ENCODE results near the gene MMP14. TPM values are rescaled to one million over a fixed set of nuclear protein-coding genes. Genes with fewer than 3 reads are reported as not detected.

The MMP14 gene
- total RNA-seq, 2 experiments from 2014 or later: 1.8 to 2.4 TPM

DNA sequence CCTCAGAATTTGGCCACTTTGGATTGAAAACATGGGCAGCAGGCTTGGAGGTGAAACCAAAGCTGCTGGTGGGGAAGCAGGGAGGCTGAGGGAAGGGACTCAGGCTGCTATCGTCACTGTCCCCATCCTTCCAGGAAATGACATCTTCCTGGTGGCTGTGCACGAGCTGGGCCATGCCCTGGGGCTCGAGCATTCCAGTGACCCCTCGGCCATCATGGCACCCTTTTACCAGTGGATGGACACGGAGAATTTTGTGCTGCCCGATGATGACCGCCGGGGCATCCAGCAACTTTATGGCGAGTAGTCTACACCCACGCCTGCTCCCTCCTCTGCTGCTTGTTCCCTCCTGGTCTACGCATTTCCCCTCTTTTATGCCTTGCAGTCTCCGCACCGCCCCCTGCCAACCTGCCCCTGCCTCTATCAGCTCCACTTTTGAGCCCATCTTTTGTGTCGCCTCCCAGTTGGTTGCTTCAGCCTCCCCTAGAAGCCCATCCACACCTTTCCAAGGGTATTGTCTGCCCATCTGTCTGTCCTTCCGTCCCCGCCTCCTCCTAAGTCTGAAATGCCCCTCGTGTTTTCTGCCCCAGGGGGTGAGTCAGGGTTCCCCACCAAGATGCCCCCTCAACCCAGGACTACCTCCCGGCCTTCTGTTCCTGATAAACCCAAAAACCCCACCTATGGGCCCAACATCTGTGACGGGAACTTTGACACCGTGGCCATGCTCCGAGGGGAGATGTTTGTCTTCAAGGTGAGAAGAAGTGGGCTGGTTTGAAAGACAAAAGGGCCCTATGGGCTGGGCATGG, 6.9 kb downstream of the MMP14 start:
- ChIA-PET POLR2A (interaction anchor here (1.0 kb wide), 1 partner anchor 9 kb away, joined by 3 read pairs; no protein-coding TSS in a partner anchor), CTCF (interaction anchor here (0.8 to 25.2 kb wide), 3 partner anchors 9 to 273 kb away, joined by 3 to 590 read pairs (median 4); partner anchors contain the start of genes MMP14 and MRPL52)
- H3K36me3 Mint-ChIP-seq (ENCODE audit: low read depth): no peaks in the 10 kb centered on the region
- H3K9me3 Mint-ChIP-seq (ENCODE audit: insufficient read depth): no peaks in the 10 kb centered on the region
- H3K27me3 Mint-ChIP-seq (ENCODE audit: low read depth): peaks cover 19% of the 10 kb centered on the region
- no peak overlapping the region for H3K4me3 Mint-ChIP-seq
- no peak overlapping the region for H3K27ac Mint-ChIP-seq
- H3K4me1 Mint-ChIP-seq (ENCODE audit: low read depth): peaks cover 18% of the 10 kb centered on the region
- no peak for DNase-seq
- ATAC-seq: no peak

DNA sequence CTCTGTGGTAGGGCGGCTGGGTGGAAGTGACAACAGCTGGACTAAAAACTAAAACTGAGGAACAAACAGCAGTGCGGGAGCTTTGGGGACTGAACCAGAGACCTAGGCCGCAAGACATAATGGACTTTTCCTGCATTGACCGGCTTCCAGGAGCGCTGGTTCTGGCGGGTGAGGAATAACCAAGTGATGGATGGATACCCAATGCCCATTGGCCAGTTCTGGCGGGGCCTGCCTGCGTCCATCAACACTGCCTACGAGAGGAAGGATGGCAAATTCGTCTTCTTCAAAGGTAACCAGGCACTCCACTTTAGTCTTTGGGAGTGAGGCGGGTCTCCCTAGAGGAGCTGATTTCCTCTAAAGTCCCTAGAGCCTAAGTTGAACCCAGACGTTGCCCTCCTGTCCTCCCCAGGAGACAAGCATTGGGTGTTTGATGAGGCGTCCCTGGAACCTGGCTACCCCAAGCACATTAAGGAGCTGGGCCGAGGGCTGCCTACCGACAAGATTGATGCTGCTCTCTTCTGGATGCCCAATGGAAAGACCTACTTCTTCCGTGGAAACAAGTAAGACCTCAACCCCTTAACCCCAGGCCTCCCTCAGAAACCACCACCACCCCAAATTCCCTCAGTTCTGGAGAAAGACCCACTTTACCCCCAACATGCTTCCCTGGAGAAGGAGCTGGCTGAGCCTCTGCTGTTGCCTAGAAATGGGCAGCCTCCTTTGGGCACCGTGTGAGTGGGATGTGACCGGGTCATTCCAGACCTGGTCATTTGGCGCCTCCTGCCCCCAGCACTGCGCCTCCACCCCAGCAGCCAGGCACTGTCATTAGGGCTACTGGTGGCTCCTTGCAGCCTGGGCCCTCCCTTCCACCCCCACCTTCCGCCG, 8.1 kb downstream of the MMP14 start:
- H3K27me3 Mint-ChIP-seq (ENCODE audit: low read depth): peaks cover 25% of the 10 kb centered on the region
- H3K27ac Mint-ChIP-seq: no peak overlapping the region
- POLR2A ChIA-PET: no interaction called here

DNA sequence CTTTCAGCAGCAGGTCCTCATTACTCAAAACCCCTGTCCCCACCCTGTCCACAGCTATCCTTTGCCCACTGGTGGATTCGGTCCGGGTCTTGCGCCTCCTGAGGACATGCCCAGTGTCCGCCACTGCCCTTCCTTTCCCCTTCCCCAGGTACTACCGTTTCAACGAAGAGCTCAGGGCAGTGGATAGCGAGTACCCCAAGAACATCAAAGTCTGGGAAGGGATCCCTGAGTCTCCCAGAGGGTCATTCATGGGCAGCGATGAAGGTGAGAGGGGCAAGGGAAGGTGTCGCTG, 8.7 kb downstream of the MMP14 start:
- no peak for ATAC-seq
- H3K4me3 Mint-ChIP-seq: no peak overlapping the region
- POLR2A ChIA-PET: interaction anchor here (1.0 kb wide), 1 partner anchor 288 kb away, joined by 4 read pairs; no protein-coding TSS in a partner anchor
- peaks cover 25% of the 10 kb centered on the region for H3K27me3 Mint-ChIP-seq (ENCODE audit: low read depth)
- no peaks in the 10 kb centered on the region for H3K36me3 Mint-ChIP-seq (ENCODE audit: low read depth)
- H3K4me1 Mint-ChIP-seq (ENCODE audit: low read depth): peaks cover 7% of the 10 kb centered on the region
- CTCF ChIA-PET: interaction anchor here (1.5 to 25.2 kb wide), 3 partner anchors 9 to 275 kb away, joined by 5 to 590 read pairs (median 15); partner anchors contain the start of genes MMP14 and MRPL52
- no peak for DNase-seq
- no peaks in the 10 kb centered on the region for H3K9me3 Mint-ChIP-seq (ENCODE audit: insufficient read depth)
- H3K27ac Mint-ChIP-seq: no peak overlapping the region

More for the DNA sequence above, 8.1 kb downstream of the MMP14 start:
- Mint-ChIP-seq H3K4me1 (ENCODE audit: low read depth) (peaks cover 9% of the 10 kb centered on the region), H3K9me3 (ENCODE audit: insufficient read depth) (no peaks in the 10 kb centered on the region), H3K4me3 (no peak overlapping the region), H3K36me3 (ENCODE audit: low read depth) (no peaks in the 10 kb centered on the region)
- ATAC-seq (no peak), DNase-seq (no peak)
- CTCF ChIA-PET: interaction anchor here (1.5 to 25.2 kb wide), 3 partner anchors 9 to 274 kb away, joined by 5 to 590 read pairs (median 15); partner anchors contain the start of genes MMP14 and MRPL52

DNA sequence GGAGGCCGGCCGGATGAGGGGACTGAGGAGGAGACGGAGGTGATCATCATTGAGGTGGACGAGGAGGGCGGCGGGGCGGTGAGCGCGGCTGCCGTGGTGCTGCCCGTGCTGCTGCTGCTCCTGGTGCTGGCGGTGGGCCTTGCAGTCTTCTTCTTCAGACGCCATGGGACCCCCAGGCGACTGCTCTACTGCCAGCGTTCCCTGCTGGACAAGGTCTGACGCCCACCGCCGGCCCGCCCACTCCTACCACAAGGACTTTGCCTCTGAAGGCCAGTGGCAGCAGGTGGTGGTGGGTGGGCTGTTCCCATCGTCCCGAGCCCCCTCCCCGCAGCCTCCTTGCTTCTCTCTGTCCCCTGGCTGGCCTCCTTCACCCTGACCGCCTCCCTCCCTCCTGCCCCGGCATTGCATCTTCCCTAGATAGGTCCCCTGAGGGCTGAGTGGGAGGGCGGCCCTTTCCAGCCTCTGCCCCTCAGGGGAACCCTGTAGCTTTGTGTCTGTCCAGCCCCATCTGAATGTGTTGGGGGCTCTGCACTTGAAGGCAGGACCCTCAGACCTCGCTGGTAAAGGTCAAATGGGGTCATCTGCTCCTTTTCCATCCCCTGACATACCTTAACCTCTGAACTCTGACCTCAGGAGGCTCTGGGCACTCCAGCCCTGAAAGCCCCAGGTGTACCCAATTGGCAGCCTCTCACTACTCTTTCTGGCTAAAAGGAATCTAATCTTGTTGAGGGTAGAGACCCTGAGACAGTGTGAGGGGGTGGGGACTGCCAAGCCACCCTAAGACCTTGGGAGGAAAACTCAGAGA, 9.6 kb downstream of the MMP14 start:
- DNase-seq (no peak), ATAC-seq (no peak)
- ChIA-PET POLR2A (interaction anchor here (0.6 to 1.0 kb wide), 2 partner anchors 289 to 331 kb away, joined by 3 to 4 read pairs; no protein-coding TSS in a partner anchor), CTCF (interaction anchor here (1.5 to 25.2 kb wide), 3 partner anchors 8 to 276 kb away, joined by 5 to 590 read pairs (median 15); partner anchors contain the start of genes MMP14 and MRPL52)
- Mint-ChIP-seq H3K27ac (no peak overlapping the region), H3K9me3 (ENCODE audit: insufficient read depth) (no peaks in the 10 kb centered on the region), H3K4me3 (no peak overlapping the region), H3K27me3 (ENCODE audit: low read depth) (peaks cover 25% of the 10 kb centered on the region), H3K4me1 (ENCODE audit: low read depth) (peaks cover 12% of the 10 kb centered on the region), H3K36me3 (ENCODE audit: low read depth) (no peaks in the 10 kb centered on the region)

DNA sequence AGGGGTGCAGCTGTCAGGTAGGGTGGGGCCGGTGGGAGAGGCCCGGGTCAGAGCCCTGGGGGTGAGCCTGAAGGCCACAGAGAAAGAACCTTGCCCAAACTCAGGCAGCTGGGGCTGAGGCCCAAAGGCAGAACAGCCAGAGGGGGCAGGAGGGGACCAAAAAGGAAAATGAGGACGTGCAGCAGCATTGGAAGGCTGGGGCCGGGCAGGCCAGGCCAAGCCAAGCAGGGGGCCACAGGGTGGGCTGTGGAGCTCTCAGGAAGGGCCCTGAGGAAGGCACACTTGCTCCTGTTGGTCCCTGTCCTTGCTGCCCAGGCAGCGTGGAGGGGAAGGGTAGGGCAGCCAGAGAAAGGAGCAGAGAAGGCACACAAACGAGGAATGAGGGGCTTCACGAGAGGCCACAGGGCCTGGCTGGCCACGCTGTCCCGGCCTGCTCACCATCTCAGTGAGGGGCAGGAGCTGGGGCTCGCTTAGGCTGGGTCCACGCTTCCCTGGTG, 10.5 kb downstream of the MMP14 start:
- Mint-ChIP-seq H3K36me3 (ENCODE audit: low read depth) (no peaks in the 10 kb centered on the region), H3K4me3 (no peak overlapping the region), H3K9me3 (ENCODE audit: insufficient read depth) (no peaks in the 10 kb centered on the region), H3K27me3 (ENCODE audit: low read depth) (peaks cover 22% of the 10 kb centered on the region), H3K27ac (no peak overlapping the region), H3K4me1 (ENCODE audit: low read depth) (peaks cover 20% of the 10 kb centered on the region)
- ATAC-seq (no peak), DNase-seq (no peak)
- ChIA-PET CTCF (interaction anchor here (2.4 to 25.2 kb wide), 2 partner anchors 17 to 25 kb away, joined by 6 to 590 read pairs; partner anchors contain the start of genes LRP10, MMP14 and MRPL52), POLR2A (no interaction called here)

DNA sequence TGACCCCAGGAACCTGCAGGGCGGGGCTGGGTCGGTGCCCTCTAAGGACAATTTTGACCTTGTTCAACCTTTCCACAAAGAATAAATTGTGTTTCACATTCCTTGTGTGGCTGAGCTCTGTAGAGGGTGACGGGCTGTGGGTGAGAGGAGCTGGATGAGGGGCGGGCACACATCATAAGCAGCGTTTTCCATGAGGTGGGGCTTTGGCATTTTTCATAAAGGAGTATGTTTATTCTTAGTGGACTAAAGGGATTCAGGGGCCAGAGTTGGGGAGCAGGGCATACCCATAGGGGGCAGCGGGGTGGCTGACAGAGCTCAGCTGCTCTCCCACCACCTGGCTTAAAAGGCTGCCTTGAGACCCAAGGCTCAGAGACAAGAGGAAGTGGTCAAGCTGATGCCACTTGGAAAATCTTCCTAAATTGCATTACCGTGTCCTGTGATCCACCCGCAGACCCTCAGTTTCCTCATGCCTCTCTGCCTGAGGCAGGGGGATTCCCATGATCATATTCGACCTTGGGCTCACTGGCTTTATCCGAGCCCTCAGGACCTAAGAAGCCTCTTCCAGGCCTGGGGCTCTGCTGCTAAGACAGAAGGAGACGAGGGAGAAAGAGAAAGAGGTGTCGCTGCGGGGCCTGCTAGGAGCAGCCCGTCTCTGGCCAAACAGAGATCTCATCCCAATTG, 11.4 kb downstream of the MMP14 start:
- Mint-ChIP-seq H3K36me3 (ENCODE audit: low read depth) (no peaks in the 10 kb centered on the region), H3K27ac (no peak overlapping the region), H3K27me3 (ENCODE audit: low read depth) (peaks cover 22% of the 10 kb centered on the region), H3K4me1 (ENCODE audit: low read depth) (peaks cover 25% of the 10 kb centered on the region), H3K9me3 (ENCODE audit: insufficient read depth) (no peaks in the 10 kb centered on the region), H3K4me3 (no peak overlapping the region)
- ATAC-seq (no peak), DNase-seq (no peak)
- ChIA-PET POLR2A (interaction anchor here (1.2 to 1.5 kb wide), 2 partner anchors 11 to 17 kb away, joined by 4 to 5 read pairs; no protein-coding TSS in a partner anchor), CTCF (interaction anchor here (2.4 to 25.2 kb wide), 2 partner anchors 18 to 24 kb away, joined by 6 to 590 read pairs; partner anchors contain the start of genes LRP10, MMP14 and MRPL52)

DNA sequence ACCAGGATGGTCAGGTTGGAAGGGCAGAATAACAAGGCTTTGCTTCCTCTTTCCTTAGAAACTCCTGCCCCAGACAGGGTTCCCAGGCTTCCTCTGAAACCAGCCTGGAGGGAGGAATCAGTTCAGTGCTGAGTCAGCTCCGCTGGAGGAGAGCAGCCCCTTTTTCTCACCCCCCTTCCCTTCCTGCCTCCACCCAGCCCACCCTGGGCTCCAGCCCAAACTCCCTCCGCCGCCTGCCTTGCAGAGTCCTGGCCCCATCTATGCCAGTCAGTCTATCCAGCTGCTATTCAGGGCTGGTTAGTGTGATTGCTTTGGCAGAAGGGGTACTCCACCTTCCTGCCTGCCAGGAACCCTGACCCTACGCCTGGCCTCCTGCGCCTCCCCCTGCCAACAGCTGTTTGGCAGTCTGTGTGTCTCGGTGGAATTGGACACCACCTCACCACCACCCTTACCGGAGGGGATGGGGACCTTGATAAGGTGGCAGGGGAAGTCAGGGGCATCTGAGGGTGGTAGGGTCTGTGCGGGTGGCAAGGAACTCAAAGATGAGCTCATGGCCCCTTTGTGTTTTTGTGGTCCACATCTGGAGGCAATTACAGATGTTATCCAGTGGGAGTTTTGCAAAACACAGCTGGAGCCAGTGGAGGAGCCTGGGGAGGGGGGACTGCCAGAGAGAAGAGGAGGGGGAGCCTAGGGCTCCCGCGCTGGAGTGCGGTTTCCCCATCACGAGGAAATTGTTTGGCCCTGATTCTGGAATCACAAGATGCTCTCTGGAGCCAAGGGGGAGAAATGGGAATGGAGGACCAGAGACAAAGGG, 12.2 kb downstream of the MMP14 start:
- no peak overlapping the region for H3K27ac Mint-ChIP-seq
- DNase-seq (no peak), ATAC-seq (no peak)
- ChIA-PET POLR2A (interaction anchor here (1.2 to 1.5 kb wide), 2 partner anchors 11 to 18 kb away, joined by 4 to 5 read pairs; no protein-coding TSS in a partner anchor), CTCF (interaction anchor here (1.8 to 25.2 kb wide), 3 partner anchors 19 to 278 kb away, joined by 5 to 590 read pairs (median 6); partner anchors contain the start of genes LRP10, MMP14 and MRPL52)
- H3K4me1 Mint-ChIP-seq (ENCODE audit: low read depth): peaks cover 31% of the 10 kb centered on the region
- H3K9me3 Mint-ChIP-seq (ENCODE audit: insufficient read depth): no peaks in the 10 kb centered on the region
- H3K4me3 Mint-ChIP-seq: no peak overlapping the region
- peaks cover 22% of the 10 kb centered on the region for H3K27me3 Mint-ChIP-seq (ENCODE audit: low read depth)
- no peaks in the 10 kb centered on the region for H3K36me3 Mint-ChIP-seq (ENCODE audit: low read depth)

DNA sequence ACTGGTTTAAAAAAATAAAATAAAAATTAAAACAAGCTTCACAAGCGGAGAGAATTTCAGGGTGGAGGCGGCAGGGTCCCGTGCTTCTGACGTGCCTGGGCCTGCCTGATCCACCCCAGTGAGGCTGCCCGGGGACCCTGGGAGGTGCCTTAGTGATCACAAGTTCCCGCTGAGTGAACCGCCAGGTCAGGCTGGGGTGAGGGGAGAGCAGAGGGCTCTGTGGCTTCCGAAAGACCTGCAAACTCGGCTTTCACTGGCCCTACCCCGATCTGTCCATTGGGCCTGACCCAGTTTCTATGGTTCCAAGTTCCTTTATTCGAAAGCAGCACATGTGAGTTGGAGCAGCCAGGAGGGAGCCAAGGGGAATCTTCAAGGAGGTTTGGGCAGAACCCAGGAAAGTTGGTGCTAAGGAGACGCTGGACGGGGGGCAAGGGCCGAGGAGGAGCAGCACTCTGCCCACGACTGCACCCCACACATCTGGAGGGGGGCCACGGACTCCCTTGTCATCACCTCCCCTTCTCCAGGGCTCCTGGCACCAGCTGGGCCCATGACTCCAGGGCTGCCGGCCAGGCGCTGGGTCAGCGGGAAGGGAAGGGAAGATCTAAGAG, 12.9 kb downstream of the MMP14 start:
- peaks cover 22% of the 10 kb centered on the region for H3K27me3 Mint-ChIP-seq (ENCODE audit: low read depth)
- no peaks in the 10 kb centered on the region for H3K36me3 Mint-ChIP-seq (ENCODE audit: low read depth)
- ATAC-seq (no peak), DNase-seq (no peak)
- ChIA-PET POLR2A (interaction anchor here (1.2 to 1.5 kb wide), 2 partner anchors 12 to 19 kb away, joined by 4 to 5 read pairs; no protein-coding TSS in a partner anchor), CTCF (interaction anchor here (1.0 to 25.2 kb wide), 4 partner anchors 20 to 279 kb away, joined by 3 to 590 read pairs (median 6); partner anchors contain the start of genes LRP10, MMP14 and MRPL52)
- H3K4me3 Mint-ChIP-seq: no peak overlapping the region
- H3K27ac Mint-ChIP-seq: no peak overlapping the region
- no peaks in the 10 kb centered on the region for H3K9me3 Mint-ChIP-seq (ENCODE audit: insufficient read depth)
- peaks cover 34% of the 10 kb centered on the region for H3K4me1 Mint-ChIP-seq (ENCODE audit: low read depth)

DNA sequence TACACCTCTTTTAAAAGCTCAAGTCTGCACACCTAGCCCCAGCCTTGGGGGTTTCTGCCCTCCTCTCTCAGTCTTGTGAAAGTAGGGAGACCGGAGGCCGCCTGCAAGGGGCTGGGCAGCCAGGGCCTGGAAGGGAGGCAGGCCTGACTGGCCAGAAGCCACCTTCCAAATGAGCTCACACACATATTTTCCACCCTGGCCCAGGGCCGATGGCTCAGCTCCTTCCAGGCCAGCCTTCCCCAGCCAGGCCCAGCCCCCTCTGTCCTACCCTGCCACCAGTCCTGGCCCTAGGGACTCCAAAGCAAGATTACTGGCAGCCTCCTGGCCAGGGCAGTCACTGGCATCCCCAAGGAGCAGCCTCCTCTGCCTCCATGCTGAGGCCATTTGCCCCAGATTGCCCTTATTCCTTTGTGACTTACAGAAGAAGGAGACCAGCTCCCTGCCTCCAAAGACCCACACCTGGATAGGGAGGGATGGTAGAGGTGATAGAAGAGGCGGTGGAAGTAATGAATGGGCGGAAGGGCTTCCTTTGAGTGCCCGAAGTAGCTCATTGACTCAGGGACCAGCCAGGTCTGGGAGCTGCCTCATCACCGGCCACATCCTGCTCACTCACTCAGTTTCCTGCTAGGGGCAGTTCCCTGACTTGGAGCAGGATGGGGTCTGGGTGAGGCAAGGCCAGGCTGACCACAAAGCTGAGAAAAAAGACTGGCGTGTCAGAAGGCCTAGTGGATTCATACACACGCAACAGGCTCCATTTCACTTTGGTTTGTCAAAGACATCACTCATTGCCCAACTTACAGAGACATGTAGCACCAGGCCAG, 14.8 kb downstream of the MMP14 start:
- H3K4me1 Mint-ChIP-seq (ENCODE audit: low read depth): peaks cover 44% of the 10 kb centered on the region
- H3K4me3 Mint-ChIP-seq: no peak overlapping the region
- POLR2A ChIA-PET: interaction anchor here (1.3 to 1.7 kb wide), 4 partner anchors 16 to 262 kb away, joined by 3 to 10 read pairs (median 3); partner anchors contain the start of gene DAD1
- no peaks in the 10 kb centered on the region for H3K9me3 Mint-ChIP-seq (ENCODE audit: insufficient read depth)
- peaks cover 22% of the 10 kb centered on the region for H3K27me3 Mint-ChIP-seq (ENCODE audit: low read depth)
- peak overlapping the region; percentile 30 for H3K27ac Mint-ChIP-seq
- H3K36me3 Mint-ChIP-seq (ENCODE audit: low read depth): no peaks in the 10 kb centered on the region
- ATAC-seq (no peak), DNase-seq (peak; percentile 63)
- CTCF ChIA-PET: interaction anchor here (0.7 to 25.2 kb wide), 17 partner anchors 13 to 854 kb away, joined by 3 to 590 read pairs (median 4); partner anchors contain the start of genes LRP10, MMP14, MRPL52 and REM2
